Right lobe of liver (tissue), 6 donors: ENCODE results near the gene PRKCZ. TPM values are rescaled to one million over a fixed set of nuclear protein-coding genes. Genes with fewer than 3 reads are reported as not detected.
"Not testable (repeated sequence)": the region's sequence is repeated elsewhere in the genome, so short reads cannot be mapped to it uniquely, and the experiment has no call there.

ENCODE experiments used
- ATAC-seq, 4 donors: fragments of 200-7000 bp; cut with Tn5 transposase; one replicate each; pipeline ENCODE4 v1.9.1; 2020; ENCODE audit warnings: mild to moderate bottlenecking in 4 of 4, moderate library complexity in 4 of 4
- DNase-seq, 3 donors: peaks; one replicate each; pipeline ENCODE4 v3.0.0-alpha.2; 2020
- H3K27ac ChIP-seq, 3 donors: fragments of 200-600 bp; one replicate each; pipeline ENCODE4 v1.8.0; 2022
- H3K27me3 ChIP-seq, 2 donors: fragments of 200-600 bp; one replicate each; pipeline ENCODE4 v1.8.0; 2022
- H3K36me3 ChIP-seq, 4 donors: fragments of 200-600 bp; sonication (generic) in 1 of 4; one replicate each; pipeline versions ENCODE4 v1.5.1 to v1.8.0; 2017 to 2022; ENCODE audit warnings: control low read depth in 1 of 4
- H3K4me1 ChIP-seq, 4 donors: fragments of 200-600 bp; sonication (generic) in 1 of 4; one replicate each; pipeline versions ENCODE4 v1.5.1 to v1.8.0; 2017 to 2022; ENCODE audit warnings: control low read depth in 1 of 4
- H3K4me3 ChIP-seq, 3 donors: fragments of 200-600 bp; one replicate each; pipeline ENCODE4 v1.8.0; 2022
- H3K9me3 ChIP-seq, 4 donors: fragments of 200-600 bp; sonication (generic) in 1 of 4; one replicate each; pipeline versions ENCODE4 v1.5.1 to v1.8.0; 2017 to 2022; ENCODE audit warnings: control low read depth in 1 of 4
- CTCF ChIP-seq, 4 donors: fragments of 200-600 bp in 3 of 4; fragments of 450-650 bp in 1 of 4; IDR thresholded peaks; one replicate each; pipeline versions ENCODE4 v1.5.1 to v1.8.0; 2016 to 2022; ENCODE audit warnings: antibody characterized with exemption in 4 of 4, mild to moderate bottlenecking in 2 of 4
- POLR2A ChIP-seq: fragments of 450-650 bp; IDR thresholded peaks from one replicate; pipeline ENCODE4 v1.6.1; 2017; ENCODE audit warnings: antibody characterized with exemption, mild to moderate bottlenecking
- WGBS: methylation state at CpG from one replicate; pipeline ENCODE4 v1.1.6; 2018; ENCODE audit warnings: low coverage, low lambda C conversion rate; ENCODE audit not compliant: insufficient coverage; ENCODE audit errors: missing lambda C conversion rate; 5-methylcytosine and 5-hydroxymethylcytosine counted together
- intact Hi-C, 2 donors: fragments of 100-400 bp; cut with DNase I; formaldehyde crosslinking; loops; one replicate each; pipeline versions ENCODE4 v1.11.2 to v1.14.1; 2022
- total RNA-seq, 6 experiments: library from RNA; depleted of rRNA in 2 of 6; stranded (reverse); fragments of >200 nt in 2 of 6; fragmentation: NEBNext Ultra II Directional in 3 of 6; extraction: Animal tissue kit (Norgen Biotek cat#: 25700) in 3 of 6; gene quantifications; one replicate each; pipeline versions ENCODE4 v1.1.0 to v1.2.4, GENCODE V29; 2016 to 2023
- donor health status: DM: no; HTN: yes; CAD: no.
- donor health status: DM: no; HTN: no; CAD: no.
- donor health status: DM: no; HTN: no; CAD: no.
- donor health status: DM: no; HTN: yes; CAD: no.
- donor health status: DM: no; HTN: yes; CAD: no.

Gene PRKCZ
- total RNA-seq, 6 experiments from 2014 or later, result 10.3 to 20.1 (median 15.8) TPM

DNA sequence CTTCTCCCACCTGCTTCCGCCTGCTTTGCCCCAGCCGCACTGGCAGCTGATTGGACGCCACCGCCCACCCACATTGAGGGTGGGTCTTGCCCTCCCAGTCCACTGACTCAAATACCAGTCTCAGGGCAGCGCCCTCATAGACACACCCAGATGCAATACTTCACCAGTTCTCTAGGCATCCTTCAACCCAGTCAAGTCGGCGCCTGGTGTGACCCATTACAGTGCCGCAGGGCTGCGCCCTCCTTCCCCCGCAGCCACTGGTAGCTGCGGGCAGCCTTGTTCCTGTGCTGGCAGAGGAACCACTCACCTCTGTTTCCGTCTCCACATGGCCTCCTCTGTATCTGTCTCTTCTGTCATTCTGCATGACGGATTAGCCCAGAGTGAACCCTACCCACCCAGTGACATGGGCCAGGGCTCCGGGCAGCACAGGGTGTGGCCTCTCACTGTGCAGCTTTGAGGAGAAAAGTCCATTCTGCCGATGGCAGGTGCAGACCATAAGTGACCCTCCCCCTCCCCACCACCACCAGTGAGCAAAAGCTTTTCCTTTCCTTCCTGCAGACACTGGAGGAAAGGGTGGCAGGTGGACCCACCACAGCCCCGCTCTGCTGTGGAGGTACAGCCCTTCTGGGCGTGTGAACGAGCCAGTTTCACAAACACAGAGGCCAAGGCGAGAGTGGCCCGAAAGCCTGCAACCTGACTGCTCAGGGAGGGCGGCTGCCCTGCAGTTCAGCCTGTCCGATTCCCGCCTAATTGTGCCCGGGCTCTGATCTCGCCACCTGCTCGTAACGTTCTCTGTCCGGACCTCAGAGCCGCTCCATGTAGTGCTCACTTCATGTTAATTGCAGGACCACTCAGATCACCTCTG lies 87.3 kb downstream of the PRKCZ start:
- Histone ChIP-seq H3K27ac (no peak overlapping the region), H3K36me3 (no peaks in the 10 kb centered on the region), H3K9me3 (no peaks in the 10 kb centered on the region), H3K4me3 (no peak overlapping the region), H3K27me3 (no peaks in the 10 kb centered on the region), H3K4me1 (peaks cover 0 to 6% (median 0%) of the 10 kb centered on the region in 4 donors)
- ATAC-seq, result no peak
- WGBS, result 98% methylated on average over 6 of the region's 29 CpGs
- peak in 1 of 3 donors; percentile 42 for DNase-seq
- TF ChIP-seq POLR2A (no peak), CTCF (IDR thresholded peaks at IDR 0.05) (no peak)
- intact Hi-C loops, result no loop called here

GRCh38 chr1:2139156-2139555 lies 88.9 kb downstream of the PRKCZ start:
- H3K4me3 ChIP-seq, H3K27me3 ChIP-seq, ATAC-seq, H3K27ac ChIP-seq, H3K4me1 ChIP-seq, H3K9me3 ChIP-seq, H3K36me3 ChIP-seq, intact Hi-C loops: not testable (repeated sequence)
- WGBS, result 91% methylated on average over 8 of the region's 13 CpGs
- DNase-seq, result peak in 1 of 3 donors; percentile 3

GRCh38 chr1:2141025-2141424 lies 90.8 kb downstream of the PRKCZ start:
- Histone ChIP-seq H3K9me3 (no peaks in the 10 kb centered on the region), H3K4me3 (no peak overlapping the region), H3K36me3 (peaks cover 0 to under 1% (median 0%) of the 10 kb centered on the region in 4 donors), H3K27me3 (no peaks in the 10 kb centered on the region), H3K27ac (no peak overlapping the region), H3K4me1 (no peaks in the 10 kb centered on the region)
- peak in 1 of 3 donors; percentile 20 for DNase-seq
- TF ChIP-seq POLR2A, result no peak
- no peak for ATAC-seq
- 68% methylated on average over 4 of the region's 4 CpGs for WGBS
- intact Hi-C loops, result no loop called here

DNA sequence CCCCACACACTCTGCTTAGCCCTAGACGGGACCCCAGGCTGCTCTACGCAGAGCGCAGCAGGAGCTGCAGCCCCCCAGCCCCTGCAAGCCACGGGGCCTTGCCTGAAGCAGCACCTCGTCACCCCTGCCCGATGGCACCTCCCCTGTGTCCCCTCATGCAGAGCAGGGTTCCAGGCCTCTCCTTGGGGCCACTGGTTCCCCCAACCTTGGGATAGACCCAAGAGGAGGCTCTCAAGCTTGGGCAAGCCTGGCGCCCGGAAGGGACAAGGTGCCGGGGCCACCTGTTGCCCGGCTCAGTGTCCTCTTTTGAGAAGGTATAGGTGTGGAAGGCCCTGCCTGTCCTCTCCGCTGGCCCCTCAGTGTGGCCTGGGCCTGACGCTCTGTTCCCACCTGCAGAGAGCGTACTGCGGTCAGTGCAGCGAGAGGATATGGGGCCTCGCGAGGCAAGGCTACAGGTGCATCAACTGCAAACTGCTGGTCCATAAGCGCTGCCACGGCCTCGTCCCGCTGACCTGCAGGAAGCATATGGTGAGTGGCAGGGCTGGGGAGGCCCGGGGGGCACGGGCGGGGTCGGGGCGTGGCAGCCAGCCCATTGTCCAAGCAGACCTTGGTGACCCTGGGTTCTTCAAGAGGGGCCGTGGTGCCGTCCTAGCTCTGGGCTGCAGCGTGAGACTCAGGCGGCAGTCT lies 93.7 kb downstream of the PRKCZ start:
- Histone ChIP-seq H3K27ac (no peak overlapping the region), H3K9me3 (no peaks in the 10 kb centered on the region), H3K36me3 (peaks cover 0 to 8% (median 0%) of the 10 kb centered on the region in 4 donors), H3K4me3 (no peak overlapping the region), H3K4me1 (no peaks in the 10 kb centered on the region), H3K27me3 (no peaks in the 10 kb centered on the region)
- no CpG with 5 or more reads among the region's 30 CpGs for WGBS
- intact Hi-C loops, result no loop called here
- ATAC-seq, result peak in 1 of 4 donors; percentile 6
- no peak for TF ChIP-seq POLR2A
- TF ChIP-seq CTCF (IDR thresholded peaks at IDR 0.05), result no peak
- peak in 1 of 3 donors; percentile 39 for DNase-seq

GRCh38 chr1:2144501-2145090 lies 94.4 kb downstream of the PRKCZ start:
- WGBS, result 96% methylated on average over 4 of the region's 15 CpGs
- ATAC-seq, result no peak
- no peaks in the 10 kb centered on the region for H3K4me1 ChIP-seq
- H3K36me3 ChIP-seq, result peaks cover 0 to 8% (median 0%) of the 10 kb centered on the region in 4 donors
- intact Hi-C loops, result no loop called here
- no peak for DNase-seq
- TF ChIP-seq POLR2A (no peak), CTCF (IDR thresholded peaks at IDR 0.05) (no peak)
- no peak overlapping the region for H3K27ac ChIP-seq
- no peaks in the 10 kb centered on the region for H3K9me3 ChIP-seq
- no peak overlapping the region for H3K4me3 ChIP-seq
- H3K27me3 ChIP-seq, result no peaks in the 10 kb centered on the region
